ENCODE data around the gene CDC42.

DNA sequence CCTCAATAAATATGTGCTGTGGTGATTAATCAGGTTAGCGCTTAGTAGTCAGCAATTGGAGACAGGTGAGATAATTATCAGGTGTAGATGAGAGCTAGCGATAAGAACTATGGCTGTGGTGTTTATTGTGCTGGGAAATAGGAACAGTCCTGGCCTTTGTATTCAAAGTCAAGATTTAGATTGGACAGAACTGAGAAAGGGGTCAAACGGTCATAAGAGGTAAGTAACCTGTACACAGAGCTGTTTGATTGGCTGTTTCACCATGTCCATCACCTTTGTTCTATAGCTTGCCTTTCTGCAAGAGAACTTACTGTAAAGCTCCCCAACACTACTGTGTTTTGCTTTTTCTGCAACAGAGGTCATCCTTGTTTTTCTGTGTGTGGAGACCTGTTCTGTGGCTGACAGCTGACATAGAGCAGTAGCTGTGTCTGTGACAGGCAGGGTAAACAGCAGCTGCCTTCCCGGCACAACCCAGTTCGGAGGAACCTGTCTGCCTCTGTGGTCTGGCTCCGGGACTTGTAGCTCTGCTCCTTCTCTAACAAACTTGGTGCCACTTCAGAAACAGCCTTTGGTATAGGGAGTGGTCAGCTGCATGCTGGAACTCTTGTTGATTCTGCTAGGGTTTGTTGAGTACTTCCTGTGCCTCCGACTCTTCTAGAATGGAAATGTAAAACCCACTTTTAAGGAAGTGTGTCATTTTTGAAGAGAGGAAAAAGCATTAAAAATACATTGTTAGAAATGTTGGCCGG is 21.1 kb upstream of the CDC42 start:
- TF ChIP-seq, protein P1, sequence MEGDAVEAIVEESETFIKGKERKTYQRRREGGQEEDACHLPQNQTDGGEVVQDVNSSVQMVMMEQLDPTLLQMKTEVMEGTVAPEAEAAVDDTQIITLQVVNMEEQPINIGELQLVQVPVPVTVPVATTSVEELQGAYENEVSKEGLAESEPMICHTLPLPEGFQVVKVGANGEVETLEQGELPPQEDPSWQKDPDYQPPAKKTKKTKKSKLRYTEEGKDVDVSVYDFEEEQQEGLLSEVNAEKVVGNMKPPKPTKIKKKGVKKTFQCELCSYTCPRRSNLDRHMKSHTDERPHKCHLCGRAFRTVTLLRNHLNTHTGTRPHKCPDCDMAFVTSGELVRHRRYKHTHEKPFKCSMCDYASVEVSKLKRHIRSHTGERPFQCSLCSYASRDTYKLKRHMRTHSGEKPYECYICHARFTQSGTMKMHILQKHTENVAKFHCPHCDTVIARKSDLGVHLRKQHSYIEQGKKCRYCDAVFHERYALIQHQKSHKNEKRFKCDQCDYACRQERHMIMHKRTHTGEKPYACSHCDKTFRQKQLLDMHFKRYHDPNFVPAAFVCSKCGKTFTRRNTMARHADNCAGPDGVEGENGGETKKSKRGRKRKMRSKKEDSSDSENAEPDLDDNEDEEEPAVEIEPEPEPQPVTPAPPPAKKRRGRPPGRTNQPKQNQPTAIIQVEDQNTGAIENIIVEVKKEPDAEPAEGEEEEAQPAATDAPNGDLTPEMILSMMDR (IDR thresholded peaks at IDR 0.05; ENCODE audit: poor library complexity, severe bottlenecking) = no peak
- TF ChIP-seq SMC3 (conservative IDR thresholded peaks at IDR 0.05; ENCODE audit: poor library complexity) (no peak), EP300 (conservative IDR thresholded peaks at IDR 0.05; ENCODE audit: poor library complexity, severe bottlenecking) (no peak), POLR2AphosphoS5 (IDR thresholded peaks at IDR 0.05) (no peak), RAD21 (conservative IDR thresholded peaks at IDR 0.05) (no peak), EZH2 (IDR thresholded peaks at IDR 0.05; ENCODE audit: borderline replicate concordance, insufficient read depth, low read length, poor library complexity, severe bottlenecking) (no peak), TAF1 (IDR thresholded peaks at IDR 0.05; ENCODE audit: low read depth) (no peak)
- TF ChIP-seq, protein P2, sequence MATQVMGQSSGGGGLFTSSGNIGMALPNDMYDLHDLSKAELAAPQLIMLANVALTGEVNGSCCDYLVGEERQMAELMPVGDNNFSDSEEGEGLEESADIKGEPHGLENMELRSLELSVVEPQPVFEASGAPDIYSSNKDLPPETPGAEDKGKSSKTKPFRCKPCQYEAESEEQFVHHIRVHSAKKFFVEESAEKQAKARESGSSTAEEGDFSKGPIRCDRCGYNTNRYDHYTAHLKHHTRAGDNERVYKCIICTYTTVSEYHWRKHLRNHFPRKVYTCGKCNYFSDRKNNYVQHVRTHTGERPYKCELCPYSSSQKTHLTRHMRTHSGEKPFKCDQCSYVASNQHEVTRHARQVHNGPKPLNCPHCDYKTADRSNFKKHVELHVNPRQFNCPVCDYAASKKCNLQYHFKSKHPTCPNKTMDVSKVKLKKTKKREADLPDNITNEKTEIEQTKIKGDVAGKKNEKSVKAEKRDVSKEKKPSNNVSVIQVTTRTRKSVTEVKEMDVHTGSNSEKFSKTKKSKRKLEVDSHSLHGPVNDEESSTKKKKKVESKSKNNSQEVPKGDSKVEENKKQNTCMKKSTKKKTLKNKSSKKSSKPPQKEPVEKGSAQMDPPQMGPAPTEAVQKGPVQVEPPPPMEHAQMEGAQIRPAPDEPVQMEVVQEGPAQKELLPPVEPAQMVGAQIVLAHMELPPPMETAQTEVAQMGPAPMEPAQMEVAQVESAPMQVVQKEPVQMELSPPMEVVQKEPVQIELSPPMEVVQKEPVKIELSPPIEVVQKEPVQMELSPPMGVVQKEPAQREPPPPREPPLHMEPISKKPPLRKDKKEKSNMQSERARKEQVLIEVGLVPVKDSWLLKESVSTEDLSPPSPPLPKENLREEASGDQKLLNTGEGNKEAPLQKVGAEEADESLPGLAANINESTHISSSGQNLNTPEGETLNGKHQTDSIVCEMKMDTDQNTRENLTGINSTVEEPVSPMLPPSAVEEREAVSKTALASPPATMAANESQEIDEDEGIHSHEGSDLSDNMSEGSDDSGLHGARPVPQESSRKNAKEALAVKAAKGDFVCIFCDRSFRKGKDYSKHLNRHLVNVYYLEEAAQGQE (IDR thresholded peaks at IDR 0.05; ENCODE audit: borderline replicate concordance) = no peak

All from neural cell (in vitro differentiated cells).